ENCODE measurements around the gene LTBP1. TPM values are rescaled to one million over a fixed set of nuclear protein-coding genes. Genes with fewer than 3 reads are reported as not detected.

LTBP1 gene
- total RNA-seq, 1 experiment from 2014 or later: 2.2 TPM

DNA sequence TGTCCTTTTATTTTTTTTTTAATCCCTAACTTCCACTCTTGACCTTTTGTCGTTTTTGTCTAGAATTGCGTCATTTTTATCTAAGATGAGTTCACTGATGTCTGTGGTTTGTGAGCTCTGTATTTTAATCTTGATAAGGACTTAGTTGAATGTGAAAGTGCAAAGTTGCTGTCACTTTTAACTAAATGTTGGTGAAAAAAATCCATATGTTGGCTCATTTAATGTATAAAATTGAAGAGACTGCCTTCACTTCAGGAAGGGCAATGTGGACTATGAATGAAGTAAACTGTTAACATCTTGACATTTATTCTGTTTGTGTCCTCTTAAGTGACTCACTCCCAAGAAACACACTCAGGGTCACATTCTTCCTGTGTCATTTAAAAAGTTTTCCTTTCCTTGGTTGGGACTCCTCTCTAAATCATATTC is 273.1 kb downstream of the LTBP1 start:
- intact Hi-C loops (cut with micrococcal nuclease; ENCODE audit: unreplicated experiment): no loop called here
- ChIA-PET POLR2A (ENCODE audit: low non-redundant PET) (no interaction called here), CTCF (no interaction called here)
- no TSS peak for BruUV-seq (replicated peaks)
- no peaks in the 10 kb centered on the region for H3K27me3 ChIP-seq (replicated peaks; ENCODE audit: insufficient read depth, low read depth, low read length, poor library complexity)
- no peaks in the 10 kb centered on the region for H3K9me3 ChIP-seq (ENCODE audit: low read depth, low read length, poor library complexity, severe bottlenecking)
- no peaks in the 10 kb centered on the region for H3K4me1 ChIP-seq (ENCODE audit: insufficient read depth, low read length, poor library complexity, severe bottlenecking)
- no peak overlapping the region for H3K27ac ChIP-seq (ENCODE audit: low read depth, low read length, poor library complexity, severe bottlenecking)
- no peak for DNase-seq (ENCODE audit: low spot score)
- no peak overlapping the region for H3K4me3 ChIP-seq (ENCODE audit: low read depth, low read length, poor library complexity, severe bottlenecking)
- no peaks in the 10 kb centered on the region for H3K36me3 ChIP-seq (ENCODE audit: insufficient read depth, low read length, poor library complexity, severe bottlenecking)
- no peak for TF ChIP-seq EZH2 (IDR thresholded peaks at IDR 0.05; ENCODE audit: borderline replicate concordance, low read depth, low read length, poor library complexity, severe bottlenecking)
- TF ChIP-seq, protein P1, sequence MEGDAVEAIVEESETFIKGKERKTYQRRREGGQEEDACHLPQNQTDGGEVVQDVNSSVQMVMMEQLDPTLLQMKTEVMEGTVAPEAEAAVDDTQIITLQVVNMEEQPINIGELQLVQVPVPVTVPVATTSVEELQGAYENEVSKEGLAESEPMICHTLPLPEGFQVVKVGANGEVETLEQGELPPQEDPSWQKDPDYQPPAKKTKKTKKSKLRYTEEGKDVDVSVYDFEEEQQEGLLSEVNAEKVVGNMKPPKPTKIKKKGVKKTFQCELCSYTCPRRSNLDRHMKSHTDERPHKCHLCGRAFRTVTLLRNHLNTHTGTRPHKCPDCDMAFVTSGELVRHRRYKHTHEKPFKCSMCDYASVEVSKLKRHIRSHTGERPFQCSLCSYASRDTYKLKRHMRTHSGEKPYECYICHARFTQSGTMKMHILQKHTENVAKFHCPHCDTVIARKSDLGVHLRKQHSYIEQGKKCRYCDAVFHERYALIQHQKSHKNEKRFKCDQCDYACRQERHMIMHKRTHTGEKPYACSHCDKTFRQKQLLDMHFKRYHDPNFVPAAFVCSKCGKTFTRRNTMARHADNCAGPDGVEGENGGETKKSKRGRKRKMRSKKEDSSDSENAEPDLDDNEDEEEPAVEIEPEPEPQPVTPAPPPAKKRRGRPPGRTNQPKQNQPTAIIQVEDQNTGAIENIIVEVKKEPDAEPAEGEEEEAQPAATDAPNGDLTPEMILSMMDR (conservative IDR thresholded peaks at IDR 0.05; ENCODE audit: low read depth, low read length): no peak

DNA sequence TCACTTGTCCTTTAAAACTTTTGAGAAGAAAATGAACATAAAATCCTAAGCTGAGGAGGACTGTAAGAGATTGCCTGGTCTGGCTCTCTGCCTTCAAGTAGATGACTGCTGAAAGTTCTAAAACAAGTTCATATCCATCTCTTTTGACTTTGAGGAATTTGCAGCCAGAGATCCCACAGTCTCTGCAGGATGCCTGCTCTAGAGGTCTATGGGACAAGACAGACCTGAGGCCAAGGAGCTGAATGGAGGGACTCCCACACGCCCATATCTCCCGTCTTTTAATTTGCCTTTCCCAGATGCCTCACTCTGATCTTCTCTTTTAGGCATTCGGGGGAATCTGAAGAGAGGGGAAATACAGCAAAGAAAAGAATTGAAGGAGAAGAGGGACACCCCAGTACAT is 273.8 kb downstream of the LTBP1 start:
- TF ChIP-seq, protein P1 (conservative IDR thresholded peaks at IDR 0.05; ENCODE audit: low read depth, low read length): no peak
- TF ChIP-seq EZH2 (IDR thresholded peaks at IDR 0.05; ENCODE audit: borderline replicate concordance, low read depth, low read length, poor library complexity, severe bottlenecking): no peak
- BruUV-seq (replicated peaks): no TSS peak

DNA sequence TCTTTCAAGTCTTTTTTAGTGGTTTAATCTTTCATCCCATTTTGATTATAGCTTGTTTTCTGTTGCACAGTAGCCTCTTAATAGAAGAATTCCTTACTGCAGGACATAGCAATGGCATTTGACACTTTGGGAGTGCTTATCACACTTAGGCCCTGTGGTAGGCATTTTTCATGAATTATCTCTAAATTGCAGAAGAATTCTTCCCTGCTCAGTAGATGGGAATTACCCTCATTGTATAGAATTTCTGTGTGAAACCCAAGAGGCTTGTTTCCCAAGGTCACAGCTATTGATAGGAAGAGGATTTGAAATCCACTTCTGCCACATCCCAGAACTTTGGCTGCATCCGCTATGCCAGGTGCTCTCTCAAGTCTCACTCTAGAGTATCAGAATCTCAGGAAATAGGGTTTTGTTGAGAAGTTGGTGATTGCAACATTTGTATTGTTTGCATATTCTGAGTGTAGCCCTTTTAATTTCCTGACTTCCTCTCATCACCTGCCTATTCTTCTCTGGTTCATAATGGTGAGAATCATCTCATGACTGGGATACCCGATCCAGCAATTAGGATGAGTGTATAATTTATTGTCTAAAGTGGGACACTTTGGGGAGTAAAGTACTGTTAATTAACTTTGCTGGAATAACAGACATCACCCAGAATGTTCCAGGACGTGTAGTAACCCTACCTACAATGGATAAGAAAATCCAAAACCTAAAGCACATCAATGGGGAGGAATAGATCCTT is 274.5 kb downstream of the LTBP1 start:
- ChIA-PET POLR2A (ENCODE audit: low non-redundant PET) (no interaction called here), CTCF (no interaction called here)
- Histone ChIP-seq H3K36me3 (ENCODE audit: insufficient read depth, low read length, poor library complexity, severe bottlenecking) (no peaks in the 10 kb centered on the region), H3K27me3 (replicated peaks; ENCODE audit: insufficient read depth, low read depth, low read length, poor library complexity) (no peaks in the 10 kb centered on the region), H3K4me3 (ENCODE audit: low read depth, low read length, poor library complexity, severe bottlenecking) (no peak overlapping the region), H3K4me1 (ENCODE audit: insufficient read depth, low read length, poor library complexity, severe bottlenecking) (no peaks in the 10 kb centered on the region), H3K9me3 (ENCODE audit: low read depth, low read length, poor library complexity, severe bottlenecking) (no peaks in the 10 kb centered on the region), H3K27ac (ENCODE audit: low read depth, low read length, poor library complexity, severe bottlenecking) (no peak overlapping the region)
- DNase-seq (ENCODE audit: low spot score): no peak
- TF ChIP-seq EZH2 (IDR thresholded peaks at IDR 0.05; ENCODE audit: borderline replicate concordance, low read depth, low read length, poor library complexity, severe bottlenecking): no peak
- TF ChIP-seq, protein P1 (conservative IDR thresholded peaks at IDR 0.05; ENCODE audit: low read depth, low read length): no peak
- no TSS peak for BruUV-seq (replicated peaks)
- intact Hi-C loops (cut with micrococcal nuclease; ENCODE audit: unreplicated experiment): no loop called here

More for the DNA sequence above, 273.8 kb downstream of the LTBP1 start:
- intact Hi-C loops (cut with micrococcal nuclease; ENCODE audit: unreplicated experiment): no loop called here
- Histone ChIP-seq H3K4me3 (ENCODE audit: low read depth, low read length, poor library complexity, severe bottlenecking) (no peak overlapping the region), H3K27me3 (replicated peaks; ENCODE audit: insufficient read depth, low read depth, low read length, poor library complexity) (no peaks in the 10 kb centered on the region), H3K9me3 (ENCODE audit: low read depth, low read length, poor library complexity, severe bottlenecking) (no peaks in the 10 kb centered on the region), H3K36me3 (ENCODE audit: insufficient read depth, low read length, poor library complexity, severe bottlenecking) (no peaks in the 10 kb centered on the region), H3K27ac (ENCODE audit: low read depth, low read length, poor library complexity, severe bottlenecking) (no peak overlapping the region), H3K4me1 (ENCODE audit: insufficient read depth, low read length, poor library complexity, severe bottlenecking) (no peaks in the 10 kb centered on the region)
- CTCF ChIA-PET: no interaction called here
- POLR2A ChIA-PET (ENCODE audit: low non-redundant PET): no interaction called here
- no peak for DNase-seq (ENCODE audit: low spot score)
